Mucosa of descending colon (tissue), 3 donors: Measurements from ENCODE around the gene MLLT3. TPM values are rescaled to one million over a fixed set of nuclear protein-coding genes. Genes with fewer than 3 reads are reported as not detected.

Source experiments
- ATAC-seq: fragments of 200-7000 bp; cut with Tn5 transposase; one replicate; pipeline ENCODE4 v1.9.1; 2020; ENCODE audit warnings: mild to moderate bottlenecking, moderate library complexity
- DNase-seq, 3 donors: peaks; one replicate each; pipeline ENCODE4 v3.0.0-alpha.2; 2020
- H3K36me3 ChIP-seq: fragments of 200-600 bp; one replicate; pipeline ENCODE4 v1.8.0; 2021; ENCODE audit warnings: low read depth, mild to moderate bottlenecking
- H3K4me1 ChIP-seq: fragments of 200-600 bp; one replicate; pipeline ENCODE4 v1.8.0; 2021; ENCODE audit warnings: low read depth, mild to moderate bottlenecking
- H3K4me3 ChIP-seq: fragments of 200-600 bp; one replicate; pipeline ENCODE4 v1.8.0; 2021; ENCODE audit warnings: mild to moderate bottlenecking
- H3K9me3 ChIP-seq: fragments of 200-600 bp; one replicate; pipeline ENCODE4 v1.8.0; 2021; ENCODE audit warnings: mild to moderate bottlenecking
- CTCF ChIP-seq: fragments of 200-600 bp; IDR thresholded peaks from one replicate; pipeline ENCODE4 v1.8.0; 2022; ENCODE audit warnings: antibody characterized with exemption, mild to moderate bottlenecking
- intact Hi-C, 2 donors: fragments of 100-400 bp; cut with DNase I in 1 of 2; cut with micrococcal nuclease in 1 of 2; formaldehyde crosslinking; loops; one replicate each; pipeline versions ENCODE4 v1.11.0 to v1.11.1; 2022; cut with DNase I, micrococcal nuclease
- total RNA-seq, 3 donors: library from RNA; stranded (reverse); fragmentation: NEBNext Ultra II Directional in 2 of 3; extraction: Animal tissue kit (Norgen Biotek cat#: 25700) in 2 of 3; gene quantifications; one replicate each; pipeline versions ENCODE4 v1.2.1 to v1.2.4, GENCODE V29; 2021 to 2023
- donor health status: DM: no; HTN: no; CAD: no; lungs with moderate emphysema.
- donor health status: DM: no; HTN: no; CAD: no.
- donor health status: DM: no; HTN: yes; CAD: no.

MLLT3 gene
- total RNA-seq, 3 donors from 2014 or later: 35.1 to 53.7 (median 46.5) TPM

- no peaks in the 10 kb centered on the region for H3K36me3 ChIP-seq
- no peak for ATAC-seq
- intact Hi-C loops: no loop called here
- no peak overlapping the region for H3K4me3 ChIP-seq
- no peaks in the 10 kb centered on the region for H3K9me3 ChIP-seq
- no peaks in the 10 kb centered on the region for H3K4me1 ChIP-seq
- no peak for TF ChIP-seq CTCF
- no peak for DNase-seq
Measured at GRCh38 chr9:20309124-20309523, 313.2 kb downstream of the MLLT3 start.

GRCh38 chr9:20307621-20308020, 314.7 kb downstream of the MLLT3 start:
- H3K36me3 ChIP-seq: no peaks in the 10 kb centered on the region
- ATAC-seq (no peak), DNase-seq (no peak)
- no peak for TF ChIP-seq CTCF
- no peaks in the 10 kb centered on the region for H3K4me1 ChIP-seq
- H3K9me3 ChIP-seq: no peaks in the 10 kb centered on the region
- intact Hi-C loops: no loop called here
- no peak overlapping the region for H3K4me3 ChIP-seq

GRCh38 chr9:20305452-20305851, 316.8 kb downstream of the MLLT3 start:
- no peak for TF ChIP-seq CTCF
- H3K4me3 ChIP-seq: no peak overlapping the region
- DNase-seq (no peak), ATAC-seq (no peak)
- no peaks in the 10 kb centered on the region for H3K4me1 ChIP-seq
- intact Hi-C loops: no loop called here
- no peaks in the 10 kb centered on the region for H3K9me3 ChIP-seq
- H3K36me3 ChIP-seq: no peaks in the 10 kb centered on the region

- Histone ChIP-seq H3K4me1 (no peaks in the 10 kb centered on the region), H3K4me3 (no peak overlapping the region), H3K9me3 (no peaks in the 10 kb centered on the region), H3K36me3 (no peaks in the 10 kb centered on the region)
- ATAC-seq: no peak
- intact Hi-C loops: no loop called here
- DNase-seq: no peak
- TF ChIP-seq CTCF: no peak
Measured at GRCh38 chr9:20303996-20304395, 318.3 kb downstream of the MLLT3 start.

GRCh38 chr9:20303066-20303465, 319.2 kb downstream of the MLLT3 start:
- DNase-seq: no peak

More at GRCh38 chr9:20303066-20303465, 319.2 kb downstream of the MLLT3 start:
- Histone ChIP-seq H3K9me3 (no peaks in the 10 kb centered on the region), H3K36me3 (no peaks in the 10 kb centered on the region), H3K4me3 (no peak overlapping the region), H3K4me1 (no peaks in the 10 kb centered on the region)
- no peak for TF ChIP-seq CTCF
- ATAC-seq: no peak
- intact Hi-C loops: no loop called here
